GM19023 (cell line): ENCODE results near the gene BOLA2B.
A peak's percentile ranks its signal among the peaks of the same experiment; 100 is the strongest.
"Not testable (repeated sequence)": the region's sequence is repeated elsewhere in the genome, so short reads cannot be mapped to it uniquely, and the experiment has no call there.

Experiments used
- ATAC-seq: cut with Tn5 transposase; IDR thresholded peaks from one replicate; pipeline ENCODE4 v1.9.1; 2021; ENCODE audit warnings: mild to moderate bottlenecking, moderate library complexity; ENCODE audit not compliant: unreplicated experiment

BOLA2B gene

GRCh38 chr16:30184891-30185682 lies 8.4 kb downstream of the BOLA2B start:
- ATAC-seq = no peak

- peak; percentile 40 for ATAC-seq
Measured at GRCh38 chr16:30184096-30184890, 9.2 kb downstream of the BOLA2B start.

GRCh38 chr16:30183233-30184095 lies 10.0 kb downstream of the BOLA2B start, which contains the start of gene CORO1A:
TSS of gene CORO1A (plus strand) at chr16:30183602. CDS start at chr16:30185210, 1,608 bp downstream.
- ATAC-seq = peak; percentile 54

GRCh38 chr16:30180741-30181140 lies 12.7 kb downstream of the BOLA2B start:
- no peak for ATAC-seq

GRCh38 chr16:30179931-30180330 lies 13.5 kb downstream of the BOLA2B start:
- no peak for ATAC-seq

GRCh38 chr16:30179195-30179594 lies 14.3 kb downstream of the BOLA2B start:
- no peak for ATAC-seq

GRCh38 chr16:30176876-30177275 lies 16.6 kb downstream of the BOLA2B start:
- not testable (repeated sequence) for ATAC-seq

GRCh38 chr16:30173054-30173453 lies 20.4 kb downstream of the BOLA2B start:
- no peak for ATAC-seq

GRCh38 chr16:30170145-30170544 lies 23.3 kb downstream of the BOLA2B start:
- ATAC-seq = not testable (repeated sequence)

GRCh38 chr16:30169416-30169815 lies 24.1 kb downstream of the BOLA2B start:
- ATAC-seq = not testable (repeated sequence)

- ATAC-seq = not testable (repeated sequence)
Measured at GRCh38 chr16:30168746-30169145, 24.7 kb downstream of the BOLA2B start.

- ATAC-seq = peak; percentile 60
Measured at GRCh38 chr16:30166202-30166902, 27.1 kb downstream of the BOLA2B start.

- ATAC-seq = no peak
Measured at GRCh38 chr16:30163538-30163937, 29.9 kb downstream of the BOLA2B start.

GRCh38 chr16:30157214-30157613 lies 36.3 kb downstream of the BOLA2B start:
- no peak for ATAC-seq

GRCh38 chr16:30155188-30155587 lies 38.3 kb downstream of the BOLA2B start:
- ATAC-seq = no peak

GRCh38 chr16:30152517-30152916 lies 40.9 kb downstream of the BOLA2B start:
- ATAC-seq = no peak

GRCh38 chr16:30151091-30151490 lies 42.4 kb downstream of the BOLA2B start:
- no peak for ATAC-seq

- ATAC-seq = no peak
Measured at GRCh38 chr16:30149250-30149930, 44.1 kb downstream of the BOLA2B start.

- no peak for ATAC-seq
Measured at GRCh38 chr16:30147843-30148510, 45.5 kb downstream of the BOLA2B start.
